HG03060 (cell line): ENCODE measurements around the gene ADAM12.

Experiments used
- ATAC-seq: cut with Tn5 transposase; IDR thresholded peaks from one replicate; pipeline ENCODE4 v1.9.1; 2021; ENCODE audit warnings: low read depth, moderate number of reproducible peaks; ENCODE audit not compliant: unreplicated experiment

Gene ADAM12

DNA sequence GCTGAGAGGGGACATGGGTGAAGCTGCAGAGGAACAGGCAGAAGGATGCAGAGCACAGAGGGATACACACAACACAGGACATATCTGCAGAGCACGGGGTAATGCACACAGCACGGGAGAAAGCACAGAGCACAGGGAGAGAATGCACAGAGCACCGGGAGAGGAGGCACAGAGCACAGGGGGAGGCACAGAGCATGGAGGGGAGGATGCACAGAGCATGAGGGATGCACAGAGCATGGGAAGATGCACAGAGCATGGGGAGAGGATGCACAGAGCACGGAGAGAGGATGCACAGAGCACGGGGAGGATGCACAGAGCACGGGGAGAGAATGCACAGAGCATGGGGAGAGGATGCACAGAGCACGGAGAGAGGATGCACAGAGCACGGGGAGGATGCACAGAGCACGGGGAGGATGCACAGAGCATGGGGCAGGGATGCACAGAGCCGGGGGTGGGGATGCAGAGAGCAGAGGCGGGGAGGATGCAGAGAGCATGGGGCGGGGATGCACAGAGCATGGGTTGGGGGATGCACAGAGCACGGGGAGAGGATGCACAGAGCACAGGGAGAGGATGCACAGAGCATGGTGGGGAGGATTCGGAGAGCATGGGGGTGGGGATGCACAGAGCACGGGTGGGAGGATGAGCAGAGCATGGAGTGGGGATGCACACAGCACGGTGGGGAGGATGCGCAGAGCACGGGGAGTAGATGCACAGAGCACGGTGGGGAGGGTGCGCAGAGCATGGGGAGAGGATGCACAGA lies 230.0 kb downstream of the ADAM12 start:
- no peak for ATAC-seq

GRCh38 chr10:126157189-126157588 lies 231.1 kb downstream of the ADAM12 start:
- ATAC-seq: no peak

GRCh38 chr10:126156503-126156902 lies 231.8 kb downstream of the ADAM12 start:
- no peak for ATAC-seq

GRCh38 chr10:126156012-126156411 lies 232.3 kb downstream of the ADAM12 start:
- no peak for ATAC-seq

DNA sequence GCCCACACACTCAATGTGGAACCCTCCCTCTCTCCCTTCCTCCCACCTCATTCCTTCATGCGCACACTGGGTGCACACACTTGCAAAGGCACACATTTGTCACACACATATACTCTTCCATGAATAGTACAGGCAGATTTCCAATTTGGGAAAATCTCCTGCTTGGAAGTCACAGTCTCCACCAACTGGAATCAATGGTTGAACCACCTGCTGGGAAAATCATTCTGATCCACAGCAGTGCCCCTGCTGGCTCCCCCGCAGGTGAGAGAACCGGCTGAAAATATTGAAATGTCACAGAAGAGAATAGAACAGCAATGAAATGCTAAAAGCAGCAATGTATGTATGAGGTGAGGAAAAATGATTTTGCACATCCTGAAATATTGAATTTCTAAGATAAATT lies 232.7 kb downstream of the ADAM12 start:
- no peak for ATAC-seq

DNA sequence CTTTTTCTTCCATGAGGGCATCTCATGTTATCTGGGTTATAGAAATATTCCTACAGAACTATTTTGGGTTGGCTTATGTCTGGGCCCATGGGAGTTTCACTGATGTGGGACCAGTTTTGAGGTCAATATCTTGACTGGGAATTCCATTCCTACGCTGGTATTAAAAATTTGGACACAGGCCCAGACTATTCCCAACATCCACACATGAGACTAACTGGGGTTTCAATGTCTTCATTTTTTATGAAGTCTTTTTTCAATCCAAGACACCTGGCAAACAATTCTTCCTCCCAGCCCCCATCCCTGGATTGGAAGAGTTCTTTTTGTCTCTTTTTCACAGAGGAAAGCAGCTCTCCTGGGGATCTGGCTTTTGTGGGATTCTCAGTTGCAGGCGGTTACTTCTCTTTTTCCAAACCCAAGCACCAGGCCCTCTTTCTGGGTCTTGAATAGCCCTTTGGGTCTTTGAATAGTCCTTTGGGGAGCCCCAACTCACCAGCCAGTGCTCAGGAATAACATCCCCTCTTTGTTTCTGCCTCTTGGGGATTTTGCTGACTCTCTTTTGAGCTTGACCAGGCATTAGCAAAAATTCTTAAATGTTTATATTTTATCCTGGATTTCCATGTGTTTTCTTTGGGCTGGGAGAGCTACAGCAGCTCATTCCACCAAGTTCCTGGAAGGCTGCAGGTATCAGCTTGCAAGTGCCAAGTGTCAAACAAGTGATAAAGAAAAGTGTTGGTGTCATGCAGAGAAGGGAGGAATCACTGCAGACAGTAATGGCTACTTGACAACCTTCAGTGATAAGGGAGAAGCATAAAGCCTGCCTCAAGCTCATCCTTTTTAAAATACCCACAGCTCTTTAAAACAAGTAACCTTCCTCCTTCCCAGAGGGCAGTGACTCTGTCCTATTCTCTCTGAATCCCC lies 234.3 kb downstream of the ADAM12 start:
- no peak for ATAC-seq

GRCh38 chr10:126147866-126148587 lies 240.2 kb downstream of the ADAM12 start:
- no peak for ATAC-seq

DNA sequence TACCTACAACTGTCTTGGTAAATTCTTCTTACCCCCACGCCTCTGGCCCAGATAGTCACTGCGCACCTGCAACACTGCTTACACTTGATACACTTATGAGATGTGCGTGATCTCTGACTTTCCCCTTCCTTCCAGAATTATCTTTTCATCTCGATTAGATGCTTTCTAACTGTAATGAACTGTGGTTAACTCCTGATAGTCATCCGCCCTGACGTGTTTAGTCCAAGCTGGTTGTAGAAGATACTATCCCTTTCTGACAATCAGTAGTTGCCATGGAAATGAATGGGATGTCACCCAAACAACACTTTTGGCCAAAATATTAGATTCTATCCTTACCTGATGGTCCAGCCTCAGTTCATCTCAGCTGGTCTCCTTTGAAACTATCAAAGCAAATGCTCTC lies 241.5 kb downstream of the ADAM12 start:
- ATAC-seq: no peak

DNA sequence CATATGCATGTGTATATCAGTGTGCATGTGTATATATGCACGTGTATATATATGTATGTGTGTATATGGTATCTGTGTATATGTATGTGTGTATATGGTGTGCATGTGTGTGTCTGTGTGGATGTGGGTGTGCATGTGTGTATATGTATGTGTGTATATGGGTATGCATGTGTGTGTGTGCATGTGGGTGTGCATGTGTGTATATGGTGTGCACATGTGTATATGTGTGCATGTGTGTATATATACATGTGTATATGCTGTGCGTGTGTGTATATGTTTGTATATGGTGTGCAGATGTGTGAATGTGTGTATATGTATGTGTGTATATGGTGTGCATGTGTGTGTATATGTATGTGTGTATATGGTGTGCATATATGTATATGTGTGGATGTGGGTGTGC lies 245.2 kb downstream of the ADAM12 start:
- ATAC-seq: no peak

DNA sequence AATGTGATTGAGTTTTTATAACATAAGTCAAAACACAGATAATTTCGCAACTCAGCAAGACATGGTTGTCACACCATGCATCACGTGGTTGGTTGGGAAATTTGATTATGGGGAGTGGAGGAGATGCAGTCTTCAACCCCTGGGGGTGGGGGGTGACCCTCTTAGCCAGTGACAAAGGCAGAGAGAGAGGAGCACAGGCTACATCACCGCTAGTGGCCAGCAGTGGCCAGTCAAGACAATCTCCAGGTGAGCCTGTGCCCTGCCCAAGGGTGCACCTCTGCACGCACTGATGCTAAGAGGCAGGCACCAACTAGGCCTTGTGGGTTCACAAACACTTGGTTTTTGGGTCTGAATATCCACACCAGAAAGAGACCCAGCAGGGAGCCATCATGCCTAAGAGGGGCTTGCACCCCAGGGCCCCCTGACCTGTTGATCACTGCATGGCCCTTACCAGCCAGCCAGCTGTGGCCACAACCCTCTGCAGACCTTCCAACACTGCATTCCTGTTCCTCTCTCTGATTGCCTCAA lies 247.5 kb downstream of the ADAM12 start:
- ATAC-seq: no peak

DNA sequence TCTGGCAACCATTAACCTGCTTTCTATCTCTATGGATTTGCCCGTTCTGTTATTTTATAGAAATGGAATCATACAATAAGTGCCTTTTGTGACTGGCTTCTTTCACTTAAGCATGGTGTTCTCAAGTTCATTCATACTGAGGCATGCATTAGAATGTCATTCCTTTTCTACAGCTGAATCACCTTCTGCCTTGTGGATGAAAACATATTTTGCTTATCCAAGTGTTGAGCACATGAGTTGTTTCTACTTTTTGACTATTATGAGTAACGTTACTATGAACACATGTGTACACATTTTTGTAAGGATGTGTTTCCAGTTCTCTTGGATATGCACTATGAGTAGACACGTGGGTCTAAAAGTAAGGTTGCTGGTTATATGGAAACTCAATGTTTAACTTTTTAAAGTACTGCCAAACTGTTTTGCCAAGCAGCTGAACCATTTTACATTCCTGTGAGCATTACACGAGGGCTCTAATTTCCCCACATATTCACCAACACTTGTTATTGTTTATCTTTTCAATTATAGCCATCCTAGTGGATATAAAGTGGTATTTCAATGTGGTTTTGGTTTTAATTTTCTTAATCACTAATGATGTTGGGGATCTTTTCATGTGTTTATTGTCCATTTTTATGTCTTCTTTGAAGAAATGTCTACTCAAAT lies 250.6 kb downstream of the ADAM12 start:
- ATAC-seq: no peak

DNA sequence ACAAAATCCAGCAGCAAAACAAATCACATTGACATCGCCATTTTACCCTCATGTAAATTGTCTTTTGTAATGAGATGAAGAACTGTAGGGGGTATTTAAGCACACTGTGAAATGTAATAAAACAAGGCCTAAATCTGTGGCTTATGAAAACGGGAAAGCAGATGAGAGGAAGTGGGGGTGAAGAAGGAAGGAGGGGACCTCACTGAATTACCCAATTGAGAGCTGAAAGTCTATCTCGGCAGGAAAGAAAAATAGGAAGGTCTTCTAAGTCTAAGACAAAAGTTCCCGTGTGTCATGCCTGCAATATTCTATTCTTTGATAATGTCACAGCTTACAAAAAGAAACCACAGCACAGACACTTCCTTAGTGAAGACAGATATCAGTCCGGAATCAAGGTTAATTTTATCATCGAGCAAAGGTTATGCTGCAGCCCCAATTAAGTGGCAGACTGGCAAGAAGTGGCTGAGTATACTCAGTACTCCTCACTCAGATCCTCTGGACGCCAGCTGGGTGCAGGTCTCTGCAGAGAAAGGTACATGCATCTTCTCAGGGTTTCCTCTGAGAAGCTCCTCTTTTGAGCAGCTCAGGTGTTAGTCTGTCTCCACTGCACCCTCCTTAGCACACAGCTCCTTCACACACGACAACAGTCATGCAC lies 252.2 kb downstream of the ADAM12 start:
- no peak for ATAC-seq

- no peak for ATAC-seq
Measured at GRCh38 chr10:126135177-126135576, 253.1 kb downstream of the ADAM12 start.

DNA sequence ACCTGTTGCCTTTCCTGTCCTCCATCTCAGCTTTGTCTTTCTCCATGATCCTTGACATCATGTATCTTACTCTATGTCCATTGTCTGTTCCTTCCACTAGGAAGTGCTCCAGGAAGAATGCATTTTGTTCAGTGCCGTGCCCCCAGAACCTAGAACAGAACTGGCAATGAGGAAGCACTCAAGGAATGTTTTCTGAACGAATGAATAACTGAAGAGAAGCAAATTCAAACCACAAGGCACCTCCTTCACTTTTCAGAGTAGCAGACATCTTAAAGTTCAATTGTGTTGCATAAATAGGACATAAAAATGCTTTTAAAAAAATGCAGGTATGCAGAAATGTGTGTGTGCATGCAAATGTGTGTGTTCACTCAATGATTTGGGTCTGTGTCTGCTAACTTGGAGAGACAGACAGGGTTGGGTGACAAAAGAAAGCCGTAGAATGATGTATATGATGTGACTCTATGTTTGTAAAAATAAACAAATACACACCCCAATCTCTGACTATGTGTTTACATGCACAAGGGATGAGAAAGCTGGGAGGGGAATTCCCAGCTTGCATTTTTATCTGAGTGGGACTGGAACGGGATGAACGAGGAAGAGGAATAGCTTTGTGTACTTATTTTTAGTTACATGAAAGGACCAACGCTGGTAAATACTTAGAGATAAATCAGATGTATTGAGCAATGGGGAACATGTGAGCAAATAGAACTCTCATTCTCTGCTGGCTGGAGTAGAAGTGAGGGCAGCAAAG lies 254.2 kb downstream of the ADAM12 start:
- no peak for ATAC-seq

DNA sequence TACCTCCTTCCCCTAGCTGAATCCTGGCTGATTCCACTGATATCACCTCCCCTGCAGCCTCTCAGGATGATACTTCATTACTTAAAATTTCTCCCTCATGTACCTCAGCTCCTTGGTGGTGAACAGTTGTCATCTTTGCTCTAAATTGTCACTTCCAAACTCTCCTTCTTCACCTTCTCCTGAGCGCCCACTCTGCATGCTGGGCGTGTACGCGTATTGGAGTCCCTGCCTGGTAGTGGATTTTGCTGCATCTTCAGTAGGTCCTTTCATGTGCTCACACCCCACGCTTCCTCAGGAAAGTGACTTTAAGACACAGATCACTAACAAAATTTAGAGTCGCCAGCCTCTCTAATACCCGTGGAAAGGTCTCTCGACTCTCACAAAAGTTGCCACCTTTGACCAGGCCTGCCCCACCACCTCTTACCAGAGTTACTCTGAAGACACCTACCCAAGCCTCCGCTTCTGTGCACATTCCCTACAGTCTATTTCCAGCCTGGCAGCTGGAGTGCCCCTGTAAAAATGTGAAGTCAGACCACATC lies 255.1 kb downstream of the ADAM12 start:
- ATAC-seq: no peak

DNA sequence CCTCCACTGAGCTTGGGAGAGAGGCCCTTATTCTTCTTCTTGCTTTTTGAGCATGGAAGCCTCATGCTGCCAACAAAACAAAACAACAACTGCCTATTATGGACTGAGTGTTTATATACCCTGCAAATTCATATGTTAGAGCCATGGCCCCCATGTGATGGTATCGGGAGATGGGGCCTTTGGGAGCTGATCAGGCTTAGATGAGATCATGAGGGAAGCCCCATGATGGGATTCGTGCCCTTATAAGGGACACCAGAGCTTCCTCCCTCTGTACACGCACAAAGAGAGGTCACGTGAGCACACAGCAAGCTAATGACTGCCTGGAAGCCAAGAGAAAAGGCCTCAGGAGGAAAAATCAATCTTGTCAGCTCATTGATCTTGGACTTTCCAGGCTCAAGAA lies 256.9 kb downstream of the ADAM12 start:
- no peak for ATAC-seq

DNA sequence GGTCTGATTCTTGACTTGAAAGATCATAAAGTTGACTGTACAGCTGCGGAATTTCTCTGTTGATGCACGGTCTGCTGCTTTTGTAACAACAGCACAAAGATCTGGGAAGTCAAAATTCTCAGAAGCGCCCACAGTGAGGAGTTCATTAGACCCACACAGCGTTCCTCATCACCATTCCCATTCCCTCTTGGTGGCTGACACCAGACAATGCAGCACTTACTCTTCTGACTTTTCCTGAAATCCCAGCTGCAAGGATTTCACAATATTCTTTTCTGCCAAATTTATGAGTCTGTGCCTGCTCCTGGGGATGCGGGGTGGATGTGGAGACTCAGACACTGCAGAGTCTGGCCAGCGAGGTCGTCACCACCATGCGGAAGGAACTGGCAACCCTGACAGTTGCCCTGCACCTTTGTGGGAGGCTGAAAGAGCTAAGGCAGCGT lies 258.0 kb downstream of the ADAM12 start:
- no peak for ATAC-seq

DNA sequence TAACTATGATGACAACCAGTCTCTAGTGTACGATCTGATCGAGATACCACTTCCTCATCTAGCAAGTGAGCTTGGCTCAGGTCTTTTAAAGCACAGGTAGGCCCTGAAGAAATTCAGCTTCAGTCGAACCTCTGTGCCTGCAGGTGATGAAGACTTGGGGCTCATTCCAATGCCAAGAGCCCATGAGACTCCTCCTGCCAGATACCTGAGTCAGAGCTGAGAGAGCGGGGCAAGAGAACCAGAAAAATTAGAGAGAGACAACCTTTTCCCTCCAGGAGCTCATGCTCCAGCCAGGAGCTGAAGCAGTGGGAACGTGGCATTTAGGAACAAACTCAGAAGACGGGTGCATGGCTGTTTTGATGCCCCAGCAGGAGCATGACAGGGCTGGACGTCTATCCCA lies 259.3 kb downstream of the ADAM12 start:
- no peak for ATAC-seq

- ATAC-seq: no peak
Measured at GRCh38 chr10:126128581-126128980, 259.7 kb downstream of the ADAM12 start.
